ENCODE results near the gene MOB3C.
"Not testable (repeated sequence)": the region's sequence is repeated elsewhere in the genome, so short reads cannot be mapped to it uniquely, and the experiment has no call there.

The MOB3C gene

GRCh38 chr1:46616277-46617107 lies at the start of gene MOB3C:
Gene MOB3C, minus strand, starts transcription at chr1:46616811. Its CDS starts 3,490 bp downstream, at chr1:46613321.
- peak; percentile 62 to 65 for DNase-seq

- no peak for DNase-seq
These were observed 49.4 kb upstream of the MOB3C start for GRCh38 chr1:46665983-46666382.

GRCh38 chr1:46662919-46663318 lies 46.3 kb upstream of the MOB3C start:
- not testable (repeated sequence) for DNase-seq

- not testable (repeated sequence) for DNase-seq
These were observed 43.5 kb upstream of the MOB3C start for GRCh38 chr1:46660116-46660515.

- no peak for DNase-seq
These were observed 42.8 kb upstream of the MOB3C start for GRCh38 chr1:46659307-46659870.

GRCh38 chr1:46657775-46658174 lies 41.2 kb upstream of the MOB3C start:
- no peak for DNase-seq

GRCh38 chr1:46656643-46657042 lies 40.0 kb upstream of the MOB3C start:
- no peak for DNase-seq

- no peak for DNase-seq
These were observed 39.2 kb upstream of the MOB3C start for GRCh38 chr1:46655848-46656247.

- DNase-seq = not testable (repeated sequence)
These were observed 38.1 kb upstream of the MOB3C start for GRCh38 chr1:46654698-46655097.

- DNase-seq = no peak
These were observed 37.4 kb upstream of the MOB3C start for GRCh38 chr1:46654012-46654411.

GRCh38 chr1:46653405-46653958 lies 36.9 kb upstream of the MOB3C start:
- no peak for DNase-seq

GRCh38 chr1:46652321-46653100 lies 35.9 kb upstream of the MOB3C start:
- DNase-seq = no peak

- not testable (repeated sequence) for DNase-seq
These were observed 34.5 kb upstream of the MOB3C start for GRCh38 chr1:46651152-46651551.

GRCh38 chr1:46650491-46650890 lies 33.9 kb upstream of the MOB3C start:
- DNase-seq = no peak

GRCh38 chr1:46649764-46650163 lies 33.2 kb upstream of the MOB3C start:
- no peak for DNase-seq

GRCh38 chr1:46647611-46648010 lies 31.0 kb upstream of the MOB3C start:
- DNase-seq = no peak

GRCh38 chr1:46646844-46647243 lies 30.2 kb upstream of the MOB3C start:
- DNase-seq = no peak

- DNase-seq = no peak
These were observed 29.7 kb upstream of the MOB3C start for GRCh38 chr1:46646331-46646730.

GRCh38 chr1:46645815-46646214 lies 29.2 kb upstream of the MOB3C start:
- no peak for DNase-seq

- no peak for DNase-seq
These were observed 26.8 kb upstream of the MOB3C start for GRCh38 chr1:46643368-46643775.

GRCh38 chr1:46642115-46642680 lies 25.6 kb upstream of the MOB3C start:
- no peak for DNase-seq

- DNase-seq = no peak
These were observed 22.9 kb upstream of the MOB3C start for GRCh38 chr1:46639547-46639946.

GRCh38 chr1:46638921-46639320 lies 22.3 kb upstream of the MOB3C start:
- DNase-seq = no peak
